Measurements from ENCODE around the gene TMEM204.
A peak's percentile ranks its signal among the peaks of the same experiment; 100 is the strongest.

TMEM204 gene

GRCh38 chr16:1533443-1533951 is at the start of gene TMEM204:
Gene TMEM204 (plus strand): TSS chr16:1533666. CDS start chr16:1534276, 610 bp downstream.
- no peak for DNase-seq

- DNase-seq, result no peak
Observed at GRCh38 chr16:1485847-1486496, 47.5 kb upstream of the TMEM204 start.

DNA sequence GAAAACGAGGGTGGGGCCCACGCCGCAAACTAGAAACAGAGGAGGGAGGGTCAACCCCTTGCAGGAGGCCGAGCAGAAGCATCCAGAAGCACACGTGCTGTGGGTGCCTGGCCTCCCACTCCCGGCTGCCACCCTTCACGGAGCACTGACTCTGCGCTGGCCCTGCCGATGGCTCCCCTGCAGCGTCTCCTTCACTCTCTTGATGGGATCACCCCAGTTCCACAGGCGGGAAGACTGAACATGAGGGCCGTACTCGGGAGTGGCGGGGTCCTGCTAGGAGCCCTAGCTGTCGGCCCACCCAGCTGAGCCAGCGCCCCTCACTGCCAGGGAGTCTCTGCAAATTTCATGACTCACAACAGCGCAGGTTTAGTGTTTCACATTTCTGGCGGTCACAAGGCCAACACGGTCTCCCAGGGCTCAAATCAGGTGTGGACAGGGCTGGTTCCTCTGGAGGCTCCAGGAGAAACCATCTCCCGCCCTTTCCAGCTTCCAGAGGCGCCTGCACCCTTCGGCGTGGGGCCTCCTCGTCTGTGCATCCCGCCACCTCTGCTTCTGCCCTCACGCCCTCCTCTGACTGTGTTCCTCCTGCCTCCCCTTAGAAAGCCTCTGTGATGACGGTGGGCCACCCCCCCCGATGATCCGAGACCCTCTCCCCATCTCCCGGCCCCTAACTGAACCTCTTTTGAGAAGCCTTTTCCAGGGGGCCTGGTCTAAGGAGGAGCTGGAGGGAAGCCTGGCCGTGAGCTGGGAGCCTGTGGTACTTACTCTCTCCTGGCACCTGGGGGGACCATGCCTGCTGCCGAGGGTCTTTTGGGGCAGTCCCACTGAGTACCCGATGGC is 46.7 kb upstream of the TMEM204 start:
- DNase-seq, result no peak

GRCh38 chr16:1487395-1488053 is 45.9 kb upstream of the TMEM204 start:
- DNase-seq, result no peak

- no peak for DNase-seq
Observed at GRCh38 chr16:1488054-1488601, 45.3 kb upstream of the TMEM204 start.

GRCh38 chr16:1488619-1489018 is 44.8 kb upstream of the TMEM204 start, which contains the start of gene PTX4:
Gene PTX4 (minus strand): TSS chr16:1488944. CDS start chr16:1488909, 35 bp downstream.
- no peak for DNase-seq

- no peak for DNase-seq
Observed at GRCh38 chr16:1489077-1489476, 44.4 kb upstream of the TMEM204 start.

GRCh38 chr16:1491327-1491726 is 42.1 kb upstream of the TMEM204 start:
- no peak for DNase-seq

DNA sequence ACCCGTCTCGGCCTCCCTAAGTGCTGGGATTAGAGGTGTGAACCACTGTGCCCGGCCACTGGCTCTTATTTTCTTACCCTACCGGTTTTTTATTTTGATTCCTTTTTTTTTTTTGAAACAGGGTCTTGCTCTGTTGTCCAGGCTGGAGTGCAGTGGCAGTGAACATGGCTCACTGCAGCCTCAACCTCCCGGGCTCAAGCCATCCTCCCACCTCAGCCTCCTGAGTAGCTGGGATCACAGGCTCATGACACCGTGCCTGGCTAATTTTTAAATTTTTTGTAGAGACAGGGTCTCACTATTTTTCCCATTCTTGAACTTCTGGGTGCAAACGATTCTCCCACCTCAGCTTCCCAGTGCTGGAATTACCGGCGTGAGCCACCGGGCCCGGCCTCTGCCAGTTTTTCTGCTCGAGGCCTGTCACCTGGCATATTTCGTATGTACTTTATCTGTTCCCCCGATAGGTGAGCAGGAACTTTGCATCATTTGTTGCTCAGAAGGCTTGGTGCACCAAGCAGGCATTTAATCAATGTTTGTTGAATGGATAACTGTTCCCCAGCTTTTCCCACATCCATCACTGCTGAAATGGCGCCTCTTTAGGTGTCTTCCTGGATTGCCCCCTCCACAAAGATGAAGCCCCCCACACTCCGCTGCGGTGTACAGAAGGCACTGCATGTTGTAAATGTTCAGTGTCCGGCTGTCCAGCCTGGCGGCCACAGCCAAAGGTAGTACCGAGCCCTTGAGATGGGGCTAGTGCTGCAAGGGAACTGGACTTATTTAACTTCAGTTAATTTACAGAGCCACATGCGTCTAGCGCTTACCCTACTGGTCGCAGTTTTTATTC is 41.2 kb upstream of the TMEM204 start:
- DNase-seq, result no peak

DNA sequence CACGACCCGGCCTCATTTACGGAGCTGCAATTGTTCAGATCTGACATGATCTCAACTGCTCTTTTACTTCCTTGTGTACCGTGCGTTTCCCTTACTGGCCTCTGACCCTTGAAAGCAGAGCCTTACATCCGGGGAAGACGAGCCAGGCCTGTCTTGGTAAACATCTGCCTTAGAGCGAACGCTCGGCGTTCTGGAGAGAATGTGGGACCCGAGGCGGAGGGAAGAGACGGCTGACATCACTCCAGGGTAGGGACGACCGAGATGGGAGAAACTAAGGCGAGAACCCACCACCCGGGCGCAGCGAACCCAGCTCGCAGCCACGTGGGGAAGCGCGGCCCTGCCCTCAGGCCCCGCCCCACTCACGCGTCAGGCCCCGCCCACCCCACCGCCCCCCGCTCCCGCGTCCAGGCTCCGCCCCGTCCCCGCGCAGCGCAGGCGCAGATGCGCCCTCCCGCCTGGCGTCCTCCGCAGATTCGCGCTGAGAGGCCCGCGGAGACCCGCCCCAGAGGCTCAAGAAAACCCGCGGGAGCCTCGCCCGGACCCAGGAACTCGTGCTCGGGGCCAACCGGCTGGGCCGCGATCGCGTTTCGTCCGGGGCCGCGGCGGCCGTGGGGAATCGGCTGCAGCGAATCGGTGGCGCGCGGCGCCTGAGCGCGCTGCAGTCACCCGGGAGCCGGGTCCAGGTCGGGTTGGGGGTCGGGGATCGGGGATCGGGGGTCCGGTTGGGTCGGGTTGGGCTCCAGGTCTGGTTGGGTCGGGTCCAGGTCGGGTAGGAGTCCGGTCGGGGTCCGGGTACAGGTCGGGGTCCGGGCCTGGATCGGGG is 40.3 kb upstream of the TMEM204 start, which contains the start of gene TELO2:
TELO2 (plus strand) TSS at position 438 of the 823 bp plus-strand sequence. CDS start 922 bp downstream, outside the sequence.
- DNase-seq, result peak; percentile 39

- DNase-seq, result no peak
Observed at GRCh38 chr16:1493746-1494094, 39.7 kb upstream of the TMEM204 start.

DNA sequence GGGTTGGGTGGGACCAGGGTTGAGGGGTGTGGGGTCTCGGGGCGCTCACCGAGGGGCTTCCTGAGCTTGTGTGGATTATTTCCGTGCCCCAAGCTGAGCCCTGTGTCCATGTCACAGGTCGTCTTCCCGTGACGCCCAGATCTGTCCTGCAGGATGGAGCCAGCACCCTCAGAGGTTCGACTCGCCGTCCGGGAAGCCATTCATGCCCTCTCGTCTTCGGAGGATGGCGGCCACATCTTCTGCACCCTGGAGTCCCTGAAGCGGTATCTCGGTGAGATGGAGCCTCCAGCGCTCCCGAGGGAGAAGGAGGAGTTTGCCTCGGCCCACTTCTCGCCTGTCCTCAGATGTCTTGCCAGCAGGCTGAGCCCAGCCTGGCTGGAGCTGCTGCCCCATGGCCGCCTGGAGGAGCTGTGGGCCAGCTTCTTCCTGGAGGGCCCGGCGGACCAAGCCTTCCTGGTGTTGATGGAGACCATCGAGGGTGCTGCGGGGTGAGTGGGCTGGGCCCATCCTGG is 39.3 kb upstream of the TMEM204 start:
- no peak for DNase-seq

DNA sequence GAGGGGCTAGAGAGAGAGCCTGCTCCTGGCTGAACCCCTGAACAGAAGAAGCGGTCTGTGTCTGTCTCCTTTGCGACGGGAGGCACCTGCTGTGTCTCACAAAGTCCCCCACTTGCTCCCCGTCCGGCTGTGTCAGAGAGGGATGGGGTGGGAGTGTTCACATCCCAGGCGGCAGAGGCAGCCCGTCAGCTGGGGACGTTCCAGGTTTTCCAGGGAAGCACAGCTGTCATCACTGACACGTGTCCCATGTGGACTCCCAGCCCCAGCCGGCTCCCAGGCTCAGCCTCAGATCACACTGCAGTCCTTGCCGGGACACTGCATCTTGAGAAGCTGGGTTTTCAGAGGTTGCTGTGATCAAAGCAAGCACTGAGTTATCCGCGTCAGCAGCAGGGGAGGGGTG is 38.8 kb upstream of the TMEM204 start:
- no peak for DNase-seq

DNA sequence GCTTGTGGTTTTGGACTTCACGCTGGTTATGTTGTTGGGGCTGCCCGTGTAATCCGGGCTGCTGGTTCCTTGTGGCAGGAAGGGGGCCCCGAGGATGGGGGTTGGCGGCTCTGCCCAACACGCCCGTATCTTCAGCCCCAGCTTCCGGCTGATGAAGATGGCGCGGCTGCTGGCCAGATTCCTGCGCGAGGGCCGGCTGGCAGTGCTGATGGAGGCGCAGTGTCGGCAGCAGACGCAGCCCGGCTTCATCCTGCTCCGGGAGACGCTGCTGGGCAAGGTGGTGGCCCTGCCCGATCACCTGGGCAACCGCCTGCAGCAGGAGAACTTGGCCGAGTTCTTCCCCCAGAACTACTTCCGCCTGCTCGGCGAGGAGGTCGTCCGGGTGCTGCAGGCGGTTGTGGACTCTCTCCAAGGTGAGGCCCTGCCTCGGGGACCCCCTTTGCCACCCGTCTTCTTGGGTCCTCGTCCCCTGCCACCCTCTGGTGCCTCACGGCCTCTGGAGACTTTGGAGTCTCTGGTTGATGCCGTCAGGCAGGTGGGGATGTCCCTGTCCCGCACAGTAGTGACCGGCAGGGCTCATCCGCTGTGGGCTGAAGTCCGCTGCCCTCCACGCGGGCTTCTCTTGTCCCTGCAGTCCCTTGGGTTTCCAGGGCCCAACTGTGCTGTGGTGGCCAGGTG is 38.1 kb upstream of the TMEM204 start:
- DNase-seq, result no peak

DNA sequence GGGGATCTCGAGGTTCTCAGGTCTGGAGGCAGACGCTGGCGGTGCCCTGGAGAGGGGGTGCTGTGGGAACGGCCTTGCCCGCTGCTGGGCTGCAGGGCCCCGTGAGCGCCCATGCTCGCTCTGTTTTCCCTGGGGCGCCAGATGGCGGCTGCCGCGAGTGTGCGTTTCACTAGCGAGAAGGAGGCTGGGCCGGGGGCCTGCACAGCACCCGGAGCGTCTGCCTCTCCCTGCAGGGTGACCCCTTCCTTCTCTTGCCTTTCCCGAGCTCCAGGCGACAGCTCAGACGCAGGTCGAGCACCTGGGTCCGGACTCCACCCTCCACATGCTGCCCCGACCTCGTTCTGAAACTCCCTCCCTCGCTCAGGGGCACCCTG is 37.6 kb upstream of the TMEM204 start:
- no peak for DNase-seq

- DNase-seq, result no peak
Observed at GRCh38 chr16:1496464-1496863, 37.0 kb upstream of the TMEM204 start.

- no peak for DNase-seq
Observed at GRCh38 chr16:1497014-1497598, 36.4 kb upstream of the TMEM204 start.

DNA sequence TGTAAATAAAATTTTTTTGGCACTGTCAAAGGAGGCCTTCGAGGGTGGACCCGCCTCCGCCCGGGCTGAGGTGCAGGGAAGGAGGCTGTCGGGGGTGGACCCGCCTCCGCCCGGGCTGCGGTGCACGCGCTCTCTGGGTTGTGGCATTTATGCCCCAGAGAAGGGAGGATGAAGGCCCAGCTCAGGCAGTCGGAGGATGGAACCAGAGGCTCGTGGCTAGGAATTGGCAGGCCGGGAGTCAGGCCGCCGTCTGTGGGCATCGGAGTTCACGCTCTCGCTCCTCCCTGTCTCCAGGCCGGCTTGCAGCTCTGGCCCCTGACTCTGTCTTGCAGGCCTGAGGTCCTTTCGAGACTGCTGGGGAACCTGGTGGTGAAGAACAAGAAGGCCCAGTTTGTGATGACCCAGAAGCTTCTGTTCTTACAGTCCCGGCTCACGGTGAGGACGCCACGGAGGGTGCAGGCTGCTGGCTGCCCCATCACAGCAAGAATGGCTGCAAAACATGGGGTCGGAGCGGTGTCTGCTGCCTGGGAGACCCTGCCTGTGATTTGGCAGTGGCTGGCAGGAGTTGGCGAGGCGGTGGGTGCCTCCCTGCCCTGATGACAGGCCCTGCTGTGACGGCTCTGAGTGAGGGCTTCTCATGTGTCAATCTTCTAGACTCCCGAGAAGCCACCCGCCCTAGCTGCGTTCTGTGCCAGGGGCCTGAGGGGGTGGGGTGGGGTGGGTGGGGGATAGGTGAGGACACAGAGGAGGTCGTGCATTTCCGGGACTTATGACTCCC is 34.4 kb upstream of the TMEM204 start:
- DNase-seq, result no peak

- DNase-seq, result no peak
Observed at GRCh38 chr16:1499756-1500464, 33.6 kb upstream of the TMEM204 start.
